GM12875 (cell line): ENCODE results near the gene CCDC24.

Experiments
- H3K4me3 ChIP-seq: one replicate; pipeline ENCODE4 v1.5.1; 2011; ENCODE audit warnings: low read depth, low read length, control low read depth
- CTCF ChIP-seq: IDR thresholded peaks from 2 replicates; pipeline ENCODE4 v1.5.1; 2011; ENCODE audit warnings: low read depth, mild to moderate bottlenecking, control low read depth, inconsistent platforms, low read length, moderate library complexity, borderline replicate concordance; ENCODE audit not compliant: insufficient read depth

The CCDC24 gene

GRCh38 chr1:43971336-43971980 is 19.9 kb upstream of the CCDC24 start:
- no peak overlapping the region for H3K4me3 ChIP-seq
- no peak for TF ChIP-seq CTCF

GRCh38 chr1:43973981-43974442 is 17.4 kb upstream of the CCDC24 start:
- no peak for TF ChIP-seq CTCF
- H3K4me3 ChIP-seq = peak overlapping the region; percentile 96

GRCh38 chr1:43974443-43975248 is 16.8 kb upstream of the CCDC24 start, which contains the start of gene ATP6V0B:
TSS of gene ATP6V0B (plus strand) at chr1:43974960. CDS start at chr1:43975041, 81 bp downstream.
- H3K4me3 ChIP-seq = peak within 1 kb of the TSS; percentile 96
- TF ChIP-seq CTCF = 0 out of 2 replicates have a peak, but pooled peaks have one; percentile 3

- TF ChIP-seq CTCF = 0 out of 2 replicates have a peak, but pooled peaks have one; percentile 0
- peak overlapping the region; percentile 96 for H3K4me3 ChIP-seq
Observed at GRCh38 chr1:43975249-43975961, 16.0 kb upstream of the CCDC24 start.

GRCh38 chr1:43976045-43976444 is 15.4 kb upstream of the CCDC24 start:
- H3K4me3 ChIP-seq = peak overlapping the region; percentile 96
- TF ChIP-seq CTCF = no peak

GRCh38 chr1:43976890-43977289 is 14.5 kb upstream of the CCDC24 start:
- no peak for TF ChIP-seq CTCF
- H3K4me3 ChIP-seq = no peak overlapping the region
